SU-DHL-6 (cell line): ENCODE data around the gene MYBL2.

Experiments used
- CTCF ChIP-seq: fragments of 200-600 bp; sonication (generic); IDR thresholded peaks from one replicate; pipeline ENCODE4 v1.5.1; 2017; ENCODE audit warnings: antibody characterized with exemption, mild to moderate bottlenecking, low read length, moderate library complexity; ENCODE audit not compliant: insufficient read depth, poor library complexity, severe bottlenecking
- EZH2phosphoT487 ChIP-seq: fragments of 200-600 bp; sonication (generic), shearing (Covaris generic); conservative IDR thresholded peaks from 2 replicates; pipeline ENCODE4 v1.6.1; 2018; ENCODE audit warnings: mild to moderate bottlenecking, antibody characterized with exemption, low read length, moderate library complexity, mixed read lengths

GRCh38 chr20:43699941-43700565 is 33.1 kb downstream of the MYBL2 start:
- TF ChIP-seq CTCF (no peak), EZH2phosphoT487 (no peak)
